ENCODE results near the gene NFE2L2.
"Not testable (repeated sequence)": the region's sequence is repeated elsewhere in the genome, so short reads cannot be mapped to it uniquely, and the experiment has no call there.

Gene NFE2L2

GRCh38 chr2:177253704-177254103 is 10.8 kb downstream of the NFE2L2 start:
- no peak for DNase-seq (ENCODE audit: low read depth)
- H3K4me3 ChIP-seq (ENCODE audit: control insufficient read depth, low read depth, low read length), result no peak overlapping the region
- TF ChIP-seq CTCF (IDR thresholded peaks at IDR 0.05; ENCODE audit: control insufficient read depth, insufficient read depth, low read depth, low read length, missing control alignments), result no peak

DNA sequence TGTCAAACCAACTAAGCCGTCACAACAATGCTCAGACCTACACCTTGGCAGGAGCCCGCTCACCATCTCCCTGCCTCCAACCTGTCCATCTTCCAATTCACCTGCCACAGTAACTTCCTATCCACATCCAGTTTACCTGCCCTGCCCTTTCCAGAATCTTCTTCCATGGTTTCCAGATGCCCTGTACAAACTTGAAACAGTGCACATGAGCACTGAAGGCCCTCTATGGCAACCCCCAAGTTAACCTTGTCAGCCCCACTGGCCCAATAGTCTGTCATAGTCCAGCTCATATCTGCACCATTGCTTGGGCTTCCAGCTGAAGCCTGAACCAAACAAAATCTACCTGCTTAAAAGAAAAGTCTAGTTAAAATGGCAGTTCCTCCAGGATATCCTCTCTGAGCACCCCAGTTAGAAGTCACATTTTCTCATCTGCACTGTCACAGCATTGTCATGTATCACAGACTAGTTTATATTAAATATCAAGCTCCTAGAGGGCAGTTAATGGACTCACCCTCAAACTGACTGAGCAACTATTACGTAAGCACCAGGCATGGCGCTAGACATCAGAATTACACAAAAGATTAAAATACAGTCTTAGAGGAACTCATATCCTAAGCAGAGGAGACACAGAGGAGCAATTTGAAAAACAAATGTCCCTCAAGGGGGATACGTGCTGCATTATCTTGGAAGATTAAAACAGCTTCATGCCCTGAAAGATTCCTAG is 11.6 kb downstream of the NFE2L2 start:
- no peak overlapping the region for H3K4me3 ChIP-seq (ENCODE audit: control insufficient read depth, low read depth, low read length)
- no peak for TF ChIP-seq CTCF (IDR thresholded peaks at IDR 0.05; ENCODE audit: control insufficient read depth, insufficient read depth, low read depth, low read length, missing control alignments)
- DNase-seq (ENCODE audit: low read depth), result no peak

DNA sequence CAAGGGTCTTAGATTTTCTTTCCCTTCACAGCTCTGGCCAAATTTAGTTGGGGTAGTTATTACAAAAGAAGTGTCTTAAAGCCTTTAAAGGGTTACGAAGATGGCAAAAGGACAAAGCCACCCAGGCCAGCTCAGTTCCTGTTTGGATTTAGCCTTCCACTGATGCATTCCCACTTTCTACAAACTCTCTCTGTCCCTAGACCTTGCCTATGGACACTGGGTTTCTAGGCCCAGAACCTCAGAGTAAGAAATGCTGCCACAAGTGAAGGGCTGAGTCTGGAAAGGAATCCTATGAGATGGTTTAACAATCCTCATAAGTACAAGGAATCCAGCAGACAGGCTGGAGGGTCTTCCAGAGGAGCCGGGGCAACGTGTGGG is 13.4 kb downstream of the NFE2L2 start:
- TF ChIP-seq CTCF (IDR thresholded peaks at IDR 0.05; ENCODE audit: control insufficient read depth, insufficient read depth, low read depth, low read length, missing control alignments), result no peak
- DNase-seq (ENCODE audit: low read depth), result no peak
- no peak overlapping the region for H3K4me3 ChIP-seq (ENCODE audit: control insufficient read depth, low read depth, low read length)

DNA sequence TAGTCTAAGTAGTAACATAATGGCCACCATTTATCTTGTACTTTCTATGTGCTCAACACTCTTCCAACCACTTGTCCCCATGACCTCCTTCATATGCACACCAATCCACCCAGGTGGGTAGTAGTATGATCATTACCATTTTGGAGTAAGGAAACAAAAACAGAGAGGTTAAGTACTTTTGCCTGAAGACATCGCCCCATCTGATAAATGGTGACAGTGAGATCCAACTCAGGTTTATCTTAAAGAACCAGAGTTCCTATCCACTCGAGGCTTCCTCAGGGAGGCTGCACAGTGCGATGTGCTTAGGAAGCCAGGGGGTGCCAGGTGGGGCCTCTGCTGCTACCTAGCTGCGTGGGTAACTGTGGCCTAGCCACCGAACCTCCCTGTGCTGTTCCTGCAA is 14.1 kb downstream of the NFE2L2 start:
- DNase-seq (ENCODE audit: low read depth), result no peak
- TF ChIP-seq CTCF (IDR thresholded peaks at IDR 0.05; ENCODE audit: control insufficient read depth, insufficient read depth, low read depth, low read length, missing control alignments), result no peak
- H3K4me3 ChIP-seq (ENCODE audit: control insufficient read depth, low read depth, low read length), result no peak overlapping the region

GRCh38 chr2:177249038-177249437 is 15.5 kb downstream of the NFE2L2 start:
- no peak for DNase-seq (ENCODE audit: low read depth)
- no peak for TF ChIP-seq CTCF (IDR thresholded peaks at IDR 0.05; ENCODE audit: control insufficient read depth, insufficient read depth, low read depth, low read length, missing control alignments)
- H3K4me3 ChIP-seq (ENCODE audit: control insufficient read depth, low read depth, low read length), result no peak overlapping the region

GRCh38 chr2:177247693-177248262 is 16.7 kb downstream of the NFE2L2 start:
- no peak overlapping the region for H3K4me3 ChIP-seq (ENCODE audit: control insufficient read depth, low read depth, low read length)
- no peak for DNase-seq (ENCODE audit: low read depth)
- no peak for TF ChIP-seq CTCF (IDR thresholded peaks at IDR 0.05; ENCODE audit: control insufficient read depth, insufficient read depth, low read depth, low read length, missing control alignments)

- DNase-seq (ENCODE audit: low read depth); H3K4me3 ChIP-seq (ENCODE audit: control insufficient read depth, low read depth, low read length): not testable (repeated sequence)
These were observed 17.9 kb downstream of the NFE2L2 start for GRCh38 chr2:177246523-177247030.

Data from AG09309 (cell line).